Tibial artery (tissue), 4 donors: ENCODE results near the gene KRTAP4-9.
"Not testable (repeated sequence)": the region's sequence is repeated elsewhere in the genome, so short reads cannot be mapped to it uniquely, and the experiment has no call there.

Source experiments
- DNase-seq, 2 donors: peaks; one replicate each; pipeline ENCODE4 v3.0.0-alpha.2; 2019
- H3K27ac ChIP-seq, 2 donors: fragments of 200-600 bp; sonication (generic) in 1 of 2; 1 replicate in 1 of 2; 2 replicates in 1 of 2; pipeline ENCODE4 v1.5.1; 2018 to 2019; ENCODE audit warnings: mild to moderate bottlenecking in 1 of 2
- H3K27me3 ChIP-seq, 2 donors: fragments of 200-600 bp; sonication (generic) in 1 of 2; one replicate each; pipeline versions ENCODE4 v1.5.1 to v1.6.0; 2016 to 2019
- H3K36me3 ChIP-seq, 3 donors: fragments of 200-600 bp; sonication (generic) in 2 of 3; one replicate each; pipeline ENCODE4 v1.5.1; 2016 to 2019; ENCODE audit warnings: mild to moderate bottlenecking in 2 of 3
- H3K4me1 ChIP-seq, 4 donors: fragments of 200-600 bp; sonication (generic) in 2 of 4; 1 replicate in 3 of 4; 2 replicates in 1 of 4; pipeline ENCODE4 v1.5.1; 2016 to 2019
- H3K4me3 ChIP-seq, 2 donors: fragments of 200-600 bp; sonication (generic) in 1 of 2; 1 replicate in 1 of 2; 2 replicates in 1 of 2; pipeline ENCODE4 v1.5.1; 2018 to 2019; ENCODE audit warnings: mild to moderate bottlenecking in 2 of 2
- H3K9me3 ChIP-seq, 3 donors: fragments of 200-600 bp; sonication (generic) in 1 of 3; one replicate each; pipeline ENCODE4 v1.5.1; 2016 to 2019
- CTCF ChIP-seq, 2 experiments: fragments of 200-600 bp in 1 of 2; fragments of 450-650 bp in 1 of 2; IDR thresholded peaks; one replicate each; pipeline ENCODE4 v1.5.1; 2017 to 2019; ENCODE audit warnings: antibody characterized with exemption in 2 of 2, mild to moderate bottlenecking in 1 of 2, moderate library complexity in 1 of 2
- intact Hi-C: fragments of 100-400 bp; cut with DNase I; formaldehyde crosslinking; loops from one replicate; pipeline ENCODE4 v1.15.0; 2023; ENCODE audit warnings: low total_unique reads

The KRTAP4-9 gene

DNA sequence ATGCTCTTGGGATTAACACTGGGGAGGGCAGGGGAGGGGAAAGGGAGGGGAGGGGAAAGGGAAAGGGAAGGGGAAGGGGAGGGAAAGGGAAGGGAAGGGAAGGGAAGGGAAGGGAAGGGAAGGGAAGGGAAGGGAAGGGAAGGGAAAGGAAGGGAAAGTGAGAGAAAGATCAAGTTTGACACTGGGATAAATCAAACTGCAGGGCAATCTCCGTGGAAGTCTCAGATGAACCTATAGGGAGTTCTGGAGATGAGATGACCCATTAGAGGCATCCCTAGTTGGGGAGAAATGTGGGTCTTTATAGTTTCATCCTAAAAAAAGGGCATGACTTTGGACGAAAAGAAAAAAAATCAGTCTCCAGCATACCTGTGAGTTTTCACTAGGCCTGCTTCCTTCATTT, 16.6 kb downstream of the KRTAP4-9 start:
- no peak for DNase-seq
- intact Hi-C loops = no loop called here
- peaks cover 0 to 9% of the 10 kb centered on the region in 2 donors for H3K27me3 ChIP-seq
- no peak for TF ChIP-seq CTCF (IDR thresholded peaks at IDR 0.05)
- no peaks in the 10 kb centered on the region for H3K9me3 ChIP-seq
- H3K4me3 ChIP-seq = no peak overlapping the region
- H3K4me1 ChIP-seq = no peaks in the 10 kb centered on the region
- H3K27ac ChIP-seq = no peak overlapping the region
- H3K36me3 ChIP-seq = no peaks in the 10 kb centered on the region

- H3K36me3 ChIP-seq, DNase-seq, H3K9me3 ChIP-seq, intact Hi-C loops, H3K4me3 ChIP-seq, H3K4me1 ChIP-seq, H3K27me3 ChIP-seq, H3K27ac ChIP-seq: not testable (repeated sequence)
Measured at GRCh38 chr17:41123292-41123990, 18.3 kb downstream of the KRTAP4-9 start.

GRCh38 chr17:41123991-41124371, 18.8 kb downstream of the KRTAP4-9 start, which contains the start of gene KRTAP4-12:
KRTAP4-12 (minus strand) TSS chr17:41124182; CDS start chr17:41124122, 60 bp downstream.
- H3K27ac ChIP-seq, H3K4me1 ChIP-seq, intact Hi-C loops, H3K4me3 ChIP-seq, H3K27me3 ChIP-seq, H3K9me3 ChIP-seq, DNase-seq, H3K36me3 ChIP-seq: not testable (repeated sequence)

DNA sequence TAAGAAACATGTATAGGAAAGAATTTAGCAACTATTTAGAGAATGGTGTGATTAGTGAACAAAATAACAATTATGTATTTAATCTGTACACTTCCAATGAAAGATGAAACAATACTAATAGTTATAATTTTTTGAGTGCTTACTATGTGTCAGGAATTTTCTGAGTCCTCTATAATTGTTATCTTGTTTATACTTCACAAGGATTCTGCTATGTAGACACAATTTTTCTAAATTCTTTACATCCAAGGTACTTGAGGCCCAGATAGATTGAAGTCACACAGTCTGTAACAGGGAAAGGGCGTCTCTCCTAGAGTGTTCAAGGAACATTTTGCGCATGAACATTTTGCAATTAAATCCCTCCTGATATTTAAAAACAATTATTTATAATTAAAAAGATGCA, 19.9 kb downstream of the KRTAP4-9 start:
- Histone ChIP-seq H3K9me3 (no peaks in the 10 kb centered on the region), H3K4me3 (no peak overlapping the region), H3K4me1 (no peaks in the 10 kb centered on the region), H3K27me3 (no peaks in the 10 kb centered on the region), H3K27ac (no peak overlapping the region), H3K36me3 (no peaks in the 10 kb centered on the region)
- no peak for DNase-seq
- TF ChIP-seq CTCF (IDR thresholded peaks at IDR 0.05) = no peak
- intact Hi-C loops = no loop called here

GRCh38 chr17:41126412-41126811, 21.2 kb downstream of the KRTAP4-9 start:
- no peak for DNase-seq
- no peaks in the 10 kb centered on the region for H3K27me3 ChIP-seq
- no peak for TF ChIP-seq CTCF (IDR thresholded peaks at IDR 0.05)
- no peaks in the 10 kb centered on the region for H3K36me3 ChIP-seq
- intact Hi-C loops = no loop called here
- H3K9me3 ChIP-seq = no peaks in the 10 kb centered on the region
- H3K27ac ChIP-seq = no peak overlapping the region
- no peaks in the 10 kb centered on the region for H3K4me1 ChIP-seq
- H3K4me3 ChIP-seq = no peak overlapping the region

DNA sequence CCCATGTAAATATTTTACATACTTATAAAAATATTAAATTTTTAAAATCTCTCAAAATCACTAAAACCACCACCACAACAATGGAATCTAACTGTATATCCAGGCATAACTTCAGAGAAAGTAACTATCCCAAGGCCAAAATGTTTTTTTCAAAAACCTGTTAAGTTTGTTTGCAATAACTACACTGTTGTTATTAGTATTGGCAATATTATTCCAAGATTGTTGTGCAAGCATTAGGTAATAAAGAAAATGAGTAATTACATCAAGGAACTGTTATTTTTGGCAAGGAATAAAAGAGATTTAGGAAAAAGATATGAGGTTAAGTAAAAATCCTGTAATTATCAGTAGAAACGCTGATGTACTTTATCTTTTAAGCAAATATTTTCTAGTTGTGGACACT, 22.2 kb downstream of the KRTAP4-9 start:
- intact Hi-C loops = no loop called here
- H3K4me1 ChIP-seq = no peaks in the 10 kb centered on the region
- DNase-seq = no peak
- no peaks in the 10 kb centered on the region for H3K27me3 ChIP-seq
- TF ChIP-seq CTCF (IDR thresholded peaks at IDR 0.05) = no peak
- no peaks in the 10 kb centered on the region for H3K36me3 ChIP-seq
- no peak overlapping the region for H3K27ac ChIP-seq
- H3K9me3 ChIP-seq = no peaks in the 10 kb centered on the region
- H3K4me3 ChIP-seq = no peak overlapping the region

DNA sequence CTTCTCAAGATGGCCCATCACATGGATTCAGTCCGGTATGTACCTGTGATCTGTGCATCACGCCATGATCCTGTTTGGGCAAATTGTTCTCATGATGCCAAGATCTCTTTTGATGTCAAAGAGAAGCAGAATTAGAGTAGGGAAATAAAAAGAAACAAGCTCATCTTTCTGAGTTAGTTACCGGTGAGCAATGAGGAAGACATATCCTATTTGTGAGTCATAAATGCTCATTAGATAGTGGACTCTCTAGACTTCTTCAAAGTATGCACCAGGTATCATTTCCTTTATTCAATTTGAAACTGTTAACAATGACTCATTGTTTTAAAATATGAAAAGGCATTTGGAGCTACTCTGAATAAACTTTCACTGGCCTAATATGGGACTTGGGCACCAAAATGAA, 26.8 kb downstream of the KRTAP4-9 start:
- H3K4me3 ChIP-seq = no peak overlapping the region
- no peak for TF ChIP-seq CTCF (IDR thresholded peaks at IDR 0.05)
- intact Hi-C loops = no loop called here
- no peak overlapping the region for H3K27ac ChIP-seq
- H3K9me3 ChIP-seq = no peaks in the 10 kb centered on the region
- H3K27me3 ChIP-seq = no peaks in the 10 kb centered on the region
- H3K4me1 ChIP-seq = no peaks in the 10 kb centered on the region
- no peaks in the 10 kb centered on the region for H3K36me3 ChIP-seq
- no peak for DNase-seq
